Astrocyte (in vitro differentiated cells and primary cell): Measurements from ENCODE around the gene DNAJA4. TPM values are rescaled to one million over a fixed set of nuclear protein-coding genes. Genes with fewer than 3 reads are reported as not detected.

ENCODE experiments used
- DNase-seq: peaks from one replicate; pipeline ENCODE4 v3.0.0-alpha.2; 2010; ENCODE audit warnings: low read depth
- FAIRE-seq: peaks from 2 replicates; lab custom pipeline; 2011; peaks lifted over from hg19 to GRCh38; lab: Jason Lieb, UNC
- H2AFZ ChIP-seq: 2 replicates; pipeline ENCODE4 v1.6.0; 2012; ENCODE audit warnings: low read depth, low read length, inconsistent platforms
- H3K27ac ChIP-seq: 2 replicates; pipeline ENCODE4 v1.5.1; 2011; ENCODE audit warnings: low read depth, low read length, inconsistent platforms
- H3K27me3 ChIP-seq: 2 replicates; pipeline ENCODE4 v1.6.0; 2011; ENCODE audit warnings: low read length, inconsistent platforms; ENCODE audit not compliant: insufficient read depth
- H3K36me3 ChIP-seq: 2 replicates; pipeline ENCODE4 v1.5.1; 2011; ENCODE audit warnings: low read length, inconsistent platforms; ENCODE audit not compliant: insufficient read depth
- H3K4me1 ChIP-seq: 2 replicates; pipeline ENCODE4 v1.5.1; 2011; ENCODE audit warnings: low read length, inconsistent platforms; ENCODE audit not compliant: insufficient read depth
- H3K4me2 ChIP-seq: 2 replicates; pipeline ENCODE4 v1.6.0; 2012; ENCODE audit warnings: low read length, inconsistent platforms
- H3K4me3 ChIP-seq: 2 replicates; pipeline ENCODE4 v1.5.1; 2011; ENCODE audit warnings: low read depth, mild to moderate bottlenecking, low read length, inconsistent platforms; ENCODE audit not compliant: insufficient read depth
- H3K79me2 ChIP-seq: 2 replicates; pipeline ENCODE4 v1.6.0; 2012; ENCODE audit warnings: mild to moderate bottlenecking, low read length, inconsistent platforms; ENCODE audit not compliant: insufficient read depth
- H3K9ac ChIP-seq: 2 replicates; pipeline ENCODE4 v1.6.0; 2012; ENCODE audit warnings: mild to moderate bottlenecking, low read length, inconsistent platforms
- H3K9me3 ChIP-seq: 2 replicates; pipeline ENCODE4 v1.5.1; 2012; ENCODE audit warnings: low read depth, mild to moderate bottlenecking, low read length, inconsistent platforms; ENCODE audit not compliant: insufficient read depth
- H4K20me1 ChIP-seq: 2 replicates; pipeline ENCODE4 v1.6.0; 2012; ENCODE audit warnings: low read length, inconsistent platforms; ENCODE audit not compliant: insufficient read depth
- H3K27ac Mint-ChIP-seq: one replicate; pipeline ENCODE4 v1.8.0; 2021; ENCODE audit warnings: mild to moderate bottlenecking, mixed read lengths; ENCODE audit not compliant: unreplicated experiment
- H3K27me3 Mint-ChIP-seq: one replicate; pipeline ENCODE4 v1.8.0; 2021; ENCODE audit warnings: low read depth, mixed read lengths; ENCODE audit not compliant: unreplicated experiment
- H3K36me3 Mint-ChIP-seq: one replicate; pipeline ENCODE4 v1.8.0; 2021; ENCODE audit warnings: low read depth, mixed read lengths; ENCODE audit not compliant: unreplicated experiment
- H3K4me1 Mint-ChIP-seq: one replicate; pipeline ENCODE4 v1.8.0; 2021; ENCODE audit warnings: low read depth, mixed read lengths; ENCODE audit not compliant: unreplicated experiment
- H3K4me3 Mint-ChIP-seq: one replicate; pipeline ENCODE4 v1.8.0; 2021; ENCODE audit warnings: mild to moderate bottlenecking, moderate library complexity, mixed read lengths; ENCODE audit not compliant: unreplicated experiment
- H3K9me3 Mint-ChIP-seq: one replicate; pipeline ENCODE4 v1.8.0; 2021; ENCODE audit warnings: mild to moderate bottlenecking, mixed read lengths; ENCODE audit not compliant: unreplicated experiment
- CTCF ChIP-seq: IDR thresholded peaks from 2 replicates; pipeline ENCODE4 v1.5.1; 2011; ENCODE audit warnings: low read depth, mild to moderate bottlenecking, inconsistent platforms, low read length, moderate library complexity; ENCODE audit not compliant: insufficient read depth
- EZH2 ChIP-seq: IDR thresholded peaks from 2 replicates; pipeline ENCODE4 v1.6.1; 2012; ENCODE audit warnings: mild to moderate bottlenecking, low read length, inconsistent platforms; ENCODE audit not compliant: insufficient read depth
- total RNA-seq: library from RNA; stranded (reverse); gene quantifications from 2 replicates; pipeline ENCODE4 v1.2.1, GENCODE V29; 2021

DNAJA4 gene
- total RNA-seq, 1 donor from 2014 or later: 0.14 TPM

GRCh38 chr15:78282324-78282723 is 18.0 kb downstream of the DNAJA4 start:
- H3K4me1 ChIP-seq: no peaks in the 10 kb centered on the region
- Mint-ChIP-seq H3K27me3 (no peaks in the 10 kb centered on the region), H3K36me3 (peaks cover 24% of the 10 kb centered on the region), H3K4me1 (no peaks in the 10 kb centered on the region), H3K27ac (no peak overlapping the region), H3K4me3 (no peak overlapping the region), H3K9me3 (no peaks in the 10 kb centered on the region)
- H3K9ac ChIP-seq: no peak overlapping the region
- H3K79me2 ChIP-seq: peaks cover 2% of the 10 kb centered on the region
- TF ChIP-seq EZH2 (no peak), CTCF (no peak)
- H3K27me3 ChIP-seq: no peaks in the 10 kb centered on the region
- H3K36me3 ChIP-seq: peaks cover 27% of the 10 kb centered on the region
- no peak overlapping the region for H3K27ac ChIP-seq
- no peaks in the 10 kb centered on the region for H3K9me3 ChIP-seq
- no peak for FAIRE-seq
- H3K4me2 ChIP-seq: no peak overlapping the region
- H2AFZ ChIP-seq: no peak overlapping the region
- peak; percentile 12 for DNase-seq
- H4K20me1 ChIP-seq: peaks cover 10% of the 10 kb centered on the region
- no peak overlapping the region for H3K4me3 ChIP-seq

GRCh38 chr15:78284758-78285157 is 20.4 kb downstream of the DNAJA4 start:
- no peak for FAIRE-seq
- Histone ChIP-seq H3K4me2 (no peak overlapping the region), H3K9ac (no peak overlapping the region), H3K4me3 (no peak overlapping the region), H3K36me3 (peaks cover 35% of the 10 kb centered on the region), H4K20me1 (peaks cover 7% of the 10 kb centered on the region), H3K27me3 (no peaks in the 10 kb centered on the region), H3K4me1 (no peaks in the 10 kb centered on the region), H3K27ac (no peak overlapping the region), H3K79me2 (peaks cover 2% of the 10 kb centered on the region), H2AFZ (no peak overlapping the region), H3K9me3 (no peaks in the 10 kb centered on the region)
- DNase-seq: no peak
- no peak overlapping the region for H3K27ac Mint-ChIP-seq
- TF ChIP-seq CTCF: no peak
- TF ChIP-seq EZH2: no peak
- no peaks in the 10 kb centered on the region for H3K4me1 Mint-ChIP-seq
- H3K9me3 Mint-ChIP-seq: no peaks in the 10 kb centered on the region
- H3K27me3 Mint-ChIP-seq: no peaks in the 10 kb centered on the region
- no peak overlapping the region for H3K4me3 Mint-ChIP-seq
- peaks cover 21% of the 10 kb centered on the region for H3K36me3 Mint-ChIP-seq

- H3K9ac ChIP-seq: no peak overlapping the region
- Mint-ChIP-seq H3K27me3 (no peaks in the 10 kb centered on the region), H3K36me3 (peaks cover 24% of the 10 kb centered on the region), H3K4me1 (no peaks in the 10 kb centered on the region), H3K27ac (no peak overlapping the region), H3K4me3 (no peak overlapping the region), H3K9me3 (peaks cover 3% of the 10 kb centered on the region)
- H3K79me2 ChIP-seq: peaks cover 1% of the 10 kb centered on the region
- no peak overlapping the region for H3K27ac ChIP-seq
- H3K9me3 ChIP-seq: no peaks in the 10 kb centered on the region
- DNase-seq (no peak), FAIRE-seq (no peak)
- no peak overlapping the region for H2AFZ ChIP-seq
- H3K27me3 ChIP-seq: no peaks in the 10 kb centered on the region
- no peak for TF ChIP-seq CTCF
- TF ChIP-seq EZH2: no peak
- no peak overlapping the region for H3K4me3 ChIP-seq
- H4K20me1 ChIP-seq: peaks cover 18% of the 10 kb centered on the region
- no peaks in the 10 kb centered on the region for H3K4me1 ChIP-seq
- no peak overlapping the region for H3K4me2 ChIP-seq
- peaks cover 47% of the 10 kb centered on the region for H3K36me3 ChIP-seq
Observed at GRCh38 chr15:78290222-78290621, 25.9 kb downstream of the DNAJA4 start.
